B cell (primary cell): ENCODE results near the gene TECR.

Source experiments
- EZH2 ChIP-seq: IDR thresholded peaks from 2 replicates; pipeline ENCODE4 v1.6.1; 2012; ENCODE audit warnings: borderline replicate concordance, low read depth, mild to moderate bottlenecking, moderate library complexity, low read length; ENCODE audit not compliant: insufficient read depth, poor library complexity, severe bottlenecking
- TF ChIP-seq, protein P1 (sequence below): fragments of 200-600 bp; IDR thresholded peaks from one replicate; pipeline ENCODE4 v1.8.0; 2022; ENCODE audit warnings: antibody characterized with exemption, mild to moderate bottlenecking

DNA sequence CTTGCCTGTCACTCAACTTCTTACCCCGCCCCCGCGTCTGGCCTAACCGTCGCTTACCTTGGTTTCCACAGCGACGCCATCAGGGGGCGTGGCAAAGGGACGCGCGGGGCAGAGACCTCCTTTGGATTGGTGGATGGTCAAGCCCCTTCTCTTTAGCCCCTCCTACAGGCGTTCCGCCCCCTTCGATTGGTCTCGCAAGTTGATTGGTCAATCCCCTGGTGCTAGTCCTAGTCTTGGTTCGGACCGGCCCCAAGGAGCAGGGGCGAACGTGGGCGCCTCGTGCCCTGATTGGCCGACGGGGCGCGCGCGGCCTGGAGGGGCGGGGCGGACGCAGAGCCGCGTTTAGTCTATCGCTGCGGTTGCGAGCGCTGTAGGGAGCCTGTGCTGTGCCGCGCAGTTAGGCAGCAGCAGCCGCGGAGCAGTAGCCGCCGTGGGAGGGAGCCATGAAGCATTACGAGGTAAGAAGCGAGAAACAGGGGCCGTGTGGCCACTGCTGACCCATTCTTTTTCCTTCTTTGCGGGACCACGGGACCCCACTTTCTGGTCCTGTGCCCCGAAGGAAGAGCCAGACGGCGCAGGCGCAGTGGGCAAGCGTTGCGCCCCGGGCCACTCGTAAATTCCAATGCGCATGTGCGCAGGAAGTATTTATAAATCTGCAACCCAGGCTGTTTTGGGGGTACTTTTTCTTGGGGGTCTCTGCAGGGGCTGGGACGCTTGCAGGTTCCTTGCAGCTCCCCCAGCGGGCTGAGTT, at the start of gene TECR:
- TF ChIP-seq, protein P1, sequence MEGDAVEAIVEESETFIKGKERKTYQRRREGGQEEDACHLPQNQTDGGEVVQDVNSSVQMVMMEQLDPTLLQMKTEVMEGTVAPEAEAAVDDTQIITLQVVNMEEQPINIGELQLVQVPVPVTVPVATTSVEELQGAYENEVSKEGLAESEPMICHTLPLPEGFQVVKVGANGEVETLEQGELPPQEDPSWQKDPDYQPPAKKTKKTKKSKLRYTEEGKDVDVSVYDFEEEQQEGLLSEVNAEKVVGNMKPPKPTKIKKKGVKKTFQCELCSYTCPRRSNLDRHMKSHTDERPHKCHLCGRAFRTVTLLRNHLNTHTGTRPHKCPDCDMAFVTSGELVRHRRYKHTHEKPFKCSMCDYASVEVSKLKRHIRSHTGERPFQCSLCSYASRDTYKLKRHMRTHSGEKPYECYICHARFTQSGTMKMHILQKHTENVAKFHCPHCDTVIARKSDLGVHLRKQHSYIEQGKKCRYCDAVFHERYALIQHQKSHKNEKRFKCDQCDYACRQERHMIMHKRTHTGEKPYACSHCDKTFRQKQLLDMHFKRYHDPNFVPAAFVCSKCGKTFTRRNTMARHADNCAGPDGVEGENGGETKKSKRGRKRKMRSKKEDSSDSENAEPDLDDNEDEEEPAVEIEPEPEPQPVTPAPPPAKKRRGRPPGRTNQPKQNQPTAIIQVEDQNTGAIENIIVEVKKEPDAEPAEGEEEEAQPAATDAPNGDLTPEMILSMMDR = no peak
- no peak for TF ChIP-seq EZH2
